Activated naive CD8-positive, alpha-beta T cell (primary cell): Measurements from ENCODE around the gene CRYGN.

Experiments
- H3K27ac Mint-ChIP-seq: one replicate; pipeline ENCODE4 v1.8.0; 2021; ENCODE audit warnings: mixed read lengths
- H3K27me3 Mint-ChIP-seq: one replicate; pipeline ENCODE4 v1.8.0; 2021; ENCODE audit warnings: mixed read lengths
- H3K36me3 Mint-ChIP-seq: one replicate; pipeline ENCODE4 v1.8.0; 2021; ENCODE audit warnings: mixed read lengths
- H3K4me1 Mint-ChIP-seq: one replicate; pipeline ENCODE4 v1.8.0; 2021; ENCODE audit warnings: low read depth, mixed read lengths
- H3K4me3 Mint-ChIP-seq: one replicate; pipeline ENCODE4 v1.8.0; 2021; ENCODE audit warnings: mild to moderate bottlenecking, mixed read lengths
- H3K9me3 Mint-ChIP-seq: one replicate; pipeline ENCODE4 v1.8.0; 2021; ENCODE audit warnings: low read depth, mixed read lengths

Gene CRYGN

DNA sequence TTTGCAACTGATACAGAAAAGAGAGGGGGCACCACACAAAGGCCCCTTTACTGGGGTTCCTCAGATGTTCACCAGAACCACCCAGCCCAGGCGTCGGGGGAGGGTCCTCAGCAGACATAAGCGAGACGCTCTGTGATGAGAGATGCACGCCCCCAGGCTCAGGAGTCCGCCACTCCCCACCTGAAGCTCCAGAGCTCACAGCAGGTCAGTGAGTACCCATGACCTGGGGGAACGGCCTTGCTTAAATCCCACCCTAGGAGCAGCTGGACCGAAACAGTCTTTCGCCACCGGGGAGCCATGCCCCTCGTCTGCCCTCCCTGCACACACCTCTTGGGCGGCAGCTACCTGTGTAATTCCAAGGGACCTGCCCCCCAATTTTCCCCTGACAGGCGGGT is 2.8 kb downstream of the CRYGN start:
- H3K27ac Mint-ChIP-seq = no peak overlapping the region
- no peaks in the 10 kb centered on the region for H3K9me3 Mint-ChIP-seq
- no peaks in the 10 kb centered on the region for H3K36me3 Mint-ChIP-seq
- H3K4me1 Mint-ChIP-seq = peaks cover 42% of the 10 kb centered on the region
- H3K4me3 Mint-ChIP-seq = no peak overlapping the region
- no peaks in the 10 kb centered on the region for H3K27me3 Mint-ChIP-seq

- Mint-ChIP-seq H3K27me3 (no peaks in the 10 kb centered on the region), H3K4me1 (peaks cover 42% of the 10 kb centered on the region), H3K9me3 (no peaks in the 10 kb centered on the region), H3K27ac (no peak overlapping the region), H3K36me3 (no peaks in the 10 kb centered on the region), H3K4me3 (no peak overlapping the region)
These were observed 3.3 kb downstream of the CRYGN start for GRCh38 chr7:151436446-151437158.

DNA sequence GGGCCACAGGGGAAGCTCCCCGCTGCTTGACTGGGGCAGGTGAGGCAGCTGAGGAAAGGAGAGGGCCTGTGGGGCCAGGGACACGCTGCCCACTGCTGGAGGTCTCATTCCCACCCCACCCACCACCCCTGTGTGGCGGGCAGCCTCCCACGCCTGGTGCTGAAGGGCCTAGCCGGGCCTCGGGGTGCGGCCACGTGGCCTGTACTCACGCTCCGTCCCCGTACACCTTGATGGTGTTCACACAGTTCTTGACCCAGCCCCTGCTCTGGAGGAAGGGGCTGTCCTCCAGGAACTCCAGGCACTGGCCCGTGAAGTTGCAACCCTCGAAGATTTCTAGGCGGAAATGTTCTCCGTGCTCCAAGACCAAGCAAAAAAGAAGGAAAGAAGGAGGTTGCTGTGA is 4.0 kb downstream of the CRYGN start:
- no peak overlapping the region for H3K4me3 Mint-ChIP-seq
- no peak overlapping the region for H3K27ac Mint-ChIP-seq
- no peaks in the 10 kb centered on the region for H3K36me3 Mint-ChIP-seq
- H3K4me1 Mint-ChIP-seq = peaks cover 41% of the 10 kb centered on the region
- H3K27me3 Mint-ChIP-seq = no peaks in the 10 kb centered on the region
- H3K9me3 Mint-ChIP-seq = no peaks in the 10 kb centered on the region

GRCh38 chr7:151435103-151435916 is 4.6 kb downstream of the CRYGN start:
- H3K27ac Mint-ChIP-seq = no peak overlapping the region
- no peaks in the 10 kb centered on the region for H3K9me3 Mint-ChIP-seq
- peaks cover 39% of the 10 kb centered on the region for H3K4me1 Mint-ChIP-seq
- no peaks in the 10 kb centered on the region for H3K36me3 Mint-ChIP-seq
- H3K27me3 Mint-ChIP-seq = no peaks in the 10 kb centered on the region
- no peak overlapping the region for H3K4me3 Mint-ChIP-seq

DNA sequence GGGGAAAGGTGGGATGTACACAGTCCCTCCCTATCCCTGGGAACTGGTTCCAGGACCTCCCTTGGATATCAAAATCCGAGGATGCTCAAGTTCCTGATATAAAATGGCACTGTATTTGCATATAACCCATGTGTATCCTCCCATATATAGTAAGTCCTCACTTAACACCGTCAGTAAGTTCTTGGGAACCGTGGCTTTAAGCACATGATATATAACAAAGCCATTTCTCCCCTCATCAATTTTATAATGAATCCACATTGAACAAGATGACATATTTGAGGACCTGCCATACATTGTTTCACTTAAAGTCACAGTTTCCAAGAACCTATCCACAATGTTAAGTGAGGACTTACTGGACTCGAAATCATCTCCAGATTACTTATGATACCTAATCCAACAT is 5.4 kb downstream of the CRYGN start:
- Mint-ChIP-seq H3K36me3 (no peaks in the 10 kb centered on the region), H3K4me1 (peaks cover 43% of the 10 kb centered on the region), H3K27ac (no peak overlapping the region), H3K4me3 (no peak overlapping the region), H3K9me3 (no peaks in the 10 kb centered on the region), H3K27me3 (no peaks in the 10 kb centered on the region)

- Mint-ChIP-seq H3K27ac (no peak overlapping the region), H3K36me3 (no peaks in the 10 kb centered on the region), H3K4me3 (no peak overlapping the region), H3K9me3 (no peaks in the 10 kb centered on the region), H3K27me3 (no peaks in the 10 kb centered on the region), H3K4me1 (peaks cover 47% of the 10 kb centered on the region)
These were observed 6.1 kb downstream of the CRYGN start for GRCh38 chr7:151433721-151434400.

DNA sequence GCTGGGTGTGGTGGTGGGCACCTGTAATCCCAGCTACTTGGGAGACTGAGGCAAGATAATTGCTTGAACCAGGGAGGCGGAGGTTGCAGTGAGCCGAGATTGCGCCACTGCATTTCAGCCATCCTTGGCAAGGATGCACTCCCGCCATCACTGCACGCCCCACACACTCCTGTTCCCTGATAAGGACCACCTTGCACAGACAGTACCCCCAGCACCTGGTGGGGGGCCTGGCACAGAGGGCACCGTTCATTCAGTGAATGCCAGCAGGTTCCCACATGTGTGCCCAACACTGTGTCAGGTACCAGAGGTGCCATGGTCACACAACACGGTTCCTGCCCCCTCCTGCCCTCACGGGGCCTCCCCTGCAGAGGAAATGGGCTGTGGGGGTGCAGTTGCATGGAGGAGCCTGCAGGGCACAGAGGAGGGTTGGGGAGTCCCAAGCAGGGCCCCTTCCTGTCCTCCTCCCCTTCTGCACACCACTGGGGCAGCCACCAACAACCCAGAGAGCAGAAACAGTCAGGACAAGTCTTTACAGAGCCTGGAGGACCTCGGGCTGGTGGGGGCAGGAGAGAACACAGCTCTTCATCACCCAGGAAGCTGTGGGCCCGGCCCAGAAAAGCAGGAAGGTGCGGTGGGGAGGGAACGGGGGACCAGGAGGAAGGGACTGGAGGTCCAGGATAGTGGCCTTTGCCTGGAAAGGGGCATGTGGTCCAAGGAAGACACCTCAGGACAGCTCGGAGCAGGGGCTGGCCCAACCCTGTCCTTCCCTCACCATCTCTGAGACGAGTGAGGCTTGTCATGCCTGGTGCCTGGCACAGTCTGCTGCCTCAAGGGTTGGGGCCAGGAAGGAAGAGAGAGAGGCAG is 7.1 kb downstream of the CRYGN start:
- no peak overlapping the region for H3K4me3 Mint-ChIP-seq
- no peaks in the 10 kb centered on the region for H3K9me3 Mint-ChIP-seq
- H3K27me3 Mint-ChIP-seq = no peaks in the 10 kb centered on the region
- peaks cover 54% of the 10 kb centered on the region for H3K4me1 Mint-ChIP-seq
- H3K36me3 Mint-ChIP-seq = no peaks in the 10 kb centered on the region
- H3K27ac Mint-ChIP-seq = peak overlapping the region; percentile 54

GRCh38 chr7:151431768-151432311 is 8.1 kb downstream of the CRYGN start:
- H3K27me3 Mint-ChIP-seq = no peaks in the 10 kb centered on the region
- H3K9me3 Mint-ChIP-seq = no peaks in the 10 kb centered on the region
- no peak overlapping the region for H3K27ac Mint-ChIP-seq
- H3K4me3 Mint-ChIP-seq = no peak overlapping the region
- H3K4me1 Mint-ChIP-seq = peaks cover 60% of the 10 kb centered on the region
- H3K36me3 Mint-ChIP-seq = no peaks in the 10 kb centered on the region

DNA sequence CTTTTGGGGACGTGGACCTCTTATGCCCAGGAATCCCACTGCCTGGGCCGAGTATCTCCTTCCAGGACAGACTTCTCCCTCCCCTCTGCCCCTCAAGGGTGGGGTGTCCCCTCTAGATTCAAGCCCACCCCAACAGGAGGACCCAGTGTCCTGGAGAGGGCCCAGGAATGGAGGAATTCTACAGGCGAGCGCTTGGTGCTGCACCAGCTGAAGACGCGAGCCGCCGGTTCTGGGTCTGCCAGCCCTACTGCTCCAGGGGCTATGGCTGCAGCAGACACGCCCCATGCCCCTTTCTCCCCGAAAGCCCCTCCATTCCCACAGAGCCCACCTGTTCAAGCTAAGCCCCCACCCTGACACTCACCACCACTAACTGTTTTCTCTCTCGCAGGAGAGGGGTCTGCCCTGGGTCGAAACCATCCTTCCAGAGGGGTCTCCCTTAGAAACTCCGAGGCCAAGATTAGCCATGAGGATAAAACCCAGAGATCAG is 8.6 kb downstream of the CRYGN start:
- no peaks in the 10 kb centered on the region for H3K9me3 Mint-ChIP-seq
- H3K4me1 Mint-ChIP-seq = peaks cover 63% of the 10 kb centered on the region
- H3K4me3 Mint-ChIP-seq = no peak overlapping the region

DNA sequence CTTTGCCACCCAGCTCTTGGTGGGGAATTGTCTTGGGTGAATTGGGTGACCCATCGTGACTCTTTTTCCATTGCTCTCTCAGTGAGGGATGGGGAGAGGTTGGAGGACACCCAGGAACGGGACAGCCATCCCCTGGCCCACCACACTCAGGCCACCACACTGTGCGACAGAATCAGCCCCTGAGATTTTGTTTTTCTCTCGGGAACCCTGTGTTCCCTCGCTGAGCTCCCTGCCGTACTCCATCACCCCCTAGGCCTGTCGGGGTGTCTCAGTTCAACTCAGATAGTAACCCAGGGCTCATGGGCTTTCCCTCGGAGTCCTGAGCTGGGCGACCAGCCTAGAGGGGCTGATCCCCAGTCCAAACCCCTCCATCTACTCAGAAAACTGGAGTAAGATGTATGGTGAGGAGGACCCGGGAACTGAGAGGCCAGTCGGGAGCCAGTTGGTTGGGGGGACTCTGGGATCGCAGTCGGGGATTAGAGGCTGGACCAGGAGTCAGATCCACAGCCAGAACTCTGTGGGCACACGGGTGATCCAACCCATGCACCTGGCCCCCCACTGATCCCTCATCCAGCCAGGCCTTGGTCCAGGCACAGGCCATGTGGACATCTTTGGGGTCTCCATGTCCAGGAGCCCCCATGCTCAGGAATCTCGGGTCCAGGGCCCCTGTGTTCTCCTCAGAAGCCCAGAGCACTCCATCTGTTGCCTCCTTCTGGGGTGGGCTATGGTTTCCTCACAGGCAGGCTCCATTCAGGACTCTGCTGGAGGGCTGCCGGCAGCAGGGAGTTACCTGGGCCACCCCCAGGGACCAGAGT is 9.3 kb downstream of the CRYGN start:
- no peak overlapping the region for H3K27ac Mint-ChIP-seq
- peaks cover 63% of the 10 kb centered on the region for H3K4me1 Mint-ChIP-seq
- no peaks in the 10 kb centered on the region for H3K27me3 Mint-ChIP-seq
- no peak overlapping the region for H3K4me3 Mint-ChIP-seq
- no peaks in the 10 kb centered on the region for H3K9me3 Mint-ChIP-seq
- no peaks in the 10 kb centered on the region for H3K36me3 Mint-ChIP-seq

More for the DNA sequence above, 8.6 kb downstream of the CRYGN start:
- no peak overlapping the region for H3K27ac Mint-ChIP-seq
- no peaks in the 10 kb centered on the region for H3K27me3 Mint-ChIP-seq
- H3K36me3 Mint-ChIP-seq = no peaks in the 10 kb centered on the region

DNA sequence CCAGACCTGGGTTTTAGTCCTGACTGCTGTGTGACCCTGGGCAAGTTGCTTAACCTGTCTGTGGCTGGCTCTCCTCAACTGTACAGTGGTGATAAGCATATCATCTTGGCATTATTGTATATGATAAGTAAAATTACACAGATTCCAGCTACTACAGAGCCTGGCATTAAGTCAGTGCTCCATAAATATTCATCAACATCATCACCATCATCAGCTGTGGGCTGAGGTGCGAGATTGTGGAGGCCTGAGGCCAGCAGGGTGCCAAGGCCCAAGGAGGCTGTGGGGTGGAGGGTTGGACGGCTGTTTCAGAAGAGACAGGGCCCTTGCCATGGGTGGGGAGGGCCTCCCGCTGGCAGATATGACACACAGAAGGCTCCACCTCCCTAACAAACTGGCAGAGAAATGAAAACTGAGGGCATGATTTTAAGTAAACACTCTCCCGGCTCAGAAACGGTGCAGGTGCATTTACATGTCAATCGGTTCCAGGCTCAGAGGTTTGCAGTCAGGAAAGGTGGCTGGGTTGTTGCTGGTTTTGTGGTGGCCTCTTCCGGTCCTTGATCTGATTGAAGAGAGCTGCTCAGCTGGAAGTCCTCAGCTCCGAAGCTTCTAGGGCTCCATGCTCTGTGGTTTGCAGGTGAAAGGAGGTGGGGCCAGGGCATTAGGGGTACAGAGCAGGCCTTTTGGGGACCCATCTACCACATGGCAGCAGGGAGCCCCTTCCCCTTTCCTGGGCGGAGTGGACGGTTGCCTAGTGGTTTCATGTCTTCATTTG is 10.2 kb downstream of the CRYGN start:
- Mint-ChIP-seq H3K27ac (peak overlapping the region; percentile 55), H3K4me3 (peak overlapping the region; percentile 51), H3K4me1 (peaks cover 62% of the 10 kb centered on the region), H3K27me3 (no peaks in the 10 kb centered on the region), H3K36me3 (no peaks in the 10 kb centered on the region), H3K9me3 (no peaks in the 10 kb centered on the region)

DNA sequence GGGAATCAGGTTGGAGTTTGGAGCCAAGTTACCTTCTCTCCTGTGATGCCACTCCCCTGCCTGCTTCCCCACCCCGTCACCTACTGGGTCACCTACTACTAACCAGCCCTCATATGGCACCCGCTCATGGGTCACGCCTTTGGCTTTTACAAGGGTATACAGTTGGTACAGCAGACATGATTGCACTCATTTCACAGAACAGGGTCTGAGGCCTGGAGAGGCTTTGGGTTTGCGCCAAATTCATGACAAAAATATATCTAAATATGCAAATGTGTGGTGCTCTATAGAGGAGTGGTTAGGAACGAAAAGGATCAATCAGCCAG is 10.7 kb downstream of the CRYGN start:
- Mint-ChIP-seq H3K36me3 (no peaks in the 10 kb centered on the region), H3K4me3 (peak overlapping the region; percentile 51), H3K27me3 (no peaks in the 10 kb centered on the region), H3K27ac (no peak overlapping the region), H3K4me1 (peaks cover 60% of the 10 kb centered on the region), H3K9me3 (no peaks in the 10 kb centered on the region)
